SK-N-SH (cell line): ENCODE results near the gene TSPAN14.

Source experiments
- CTCF ChIP-seq: fragments of 200-600 bp; sonication (generic); IDR thresholded peaks from 2 replicates; pipeline ENCODE4 v1.6.1; 2017; ENCODE audit warnings: antibody characterized with exemption, mild to moderate bottlenecking, moderate library complexity
- EP300 ChIP-seq, 2 experiments: IDR thresholded peaks; 2 replicates each; pipeline versions ENCODE4 v1.4.0 to v1.6.1; 2012; ENCODE audit warnings: borderline replicate concordance in 1 of 2, low read depth in 1 of 2, low read length in 1 of 2
- EZH2phosphoT487 ChIP-seq: fragments of 200-600 bp; sonication (generic); IDR thresholded peaks from 2 replicates; pipeline ENCODE4 v1.6.1; 2017; ENCODE audit warnings: low read depth, mixed run types, mild to moderate bottlenecking, antibody characterized with exemption, moderate library complexity, borderline replicate concordance
- GABPA ChIP-seq: IDR thresholded peaks from 2 replicates; pipeline ENCODE4 v1.4.0; 2012; ENCODE audit warnings: low read depth, mild to moderate bottlenecking
- MAX ChIP-seq: IDR thresholded peaks from 2 replicates; pipeline ENCODE4 v1.4.0; 2012; ENCODE audit warnings: low read depth

- TF ChIP-seq MAX (no peak), CTCF (no peak), GABPA (no peak), EP300 (IDR thresholded peaks at IDR 0.05; ENCODE audit: borderline replicate concordance in 1 of 2, low read depth in 1 of 2, low read length in 1 of 2) (no peak), EZH2phosphoT487 (no peak)
Observed at GRCh38 chr10:80498078-80498832, 44.1 kb downstream of the TSPAN14 start.
